ENCODE data around the gene AMMECR1. TPM values are rescaled to one million over a fixed set of nuclear protein-coding genes. Genes with fewer than 3 reads are reported as not detected.

Gene AMMECR1
- total and polyA plus RNA-seq, 7 experiments from 2014 or later: 4.4 to 16.7 (median 13.5) TPM

DNA sequence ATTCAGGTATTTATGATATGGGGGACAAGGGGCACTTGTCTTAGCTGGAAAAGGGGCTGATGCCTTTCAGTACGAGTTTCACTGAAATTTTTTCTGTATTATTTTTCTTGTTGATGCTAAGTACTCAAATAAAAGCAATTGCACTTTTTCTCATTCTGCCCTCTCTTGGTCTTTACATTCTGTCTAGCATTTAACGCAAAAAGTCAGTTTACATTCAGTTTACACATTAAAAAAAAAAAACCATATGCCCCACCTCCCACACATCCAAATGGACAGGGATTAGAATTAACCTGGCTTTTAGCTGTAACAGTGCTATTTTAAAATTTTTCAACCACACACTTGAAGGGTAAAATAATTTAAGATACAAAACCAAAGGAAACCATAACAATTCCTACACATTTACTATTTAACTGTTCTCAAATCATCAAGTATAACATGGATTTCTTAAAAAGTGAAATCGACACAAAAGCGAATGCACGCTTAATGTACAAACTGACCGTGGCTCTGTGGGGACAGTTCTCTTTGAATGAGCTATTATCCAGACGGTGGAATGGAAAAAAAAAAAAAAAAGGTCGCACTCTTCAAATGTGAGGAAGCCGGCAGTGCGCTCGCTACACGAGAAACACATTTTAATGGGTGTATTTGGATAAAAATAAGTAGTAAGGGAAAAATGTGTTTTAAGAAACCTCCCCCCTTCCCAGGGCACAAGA is 1.4 kb downstream of the AMMECR1 start:
- Histone ChIP-seq H3K4me3 (ENCODE audit: low read length) (peak overlapping the region; percentile 80), H3K27me3 (ENCODE audit: control insufficient read depth in 2 of 2, insufficient read depth in 2 of 2, low read length in 2 of 2) (no peaks in the 10 kb centered on the region), H3K36me3 (ENCODE audit: control insufficient read depth in 2 of 3, insufficient read depth in 3 of 3, low read length in 3 of 3) (peaks cover 0 to 12% (median 0%) of the 10 kb centered on the region in 3 experiments), H3K9me3 (ENCODE audit: control insufficient read depth in 2 of 3, low read length in 3 of 3) (no peaks in the 10 kb centered on the region), H3K4me1 (ENCODE audit: control insufficient read depth in 2 of 2, insufficient read depth in 2 of 2, low read length in 2 of 2) (peaks cover 0 to 8% of the 10 kb centered on the region in 2 donors), H3K27ac (ENCODE audit: low read depth, low read length) (peak overlapping the region; percentile 86)
- CTCF ChIA-PET: interaction anchor here (0.6 to 0.7 kb wide), 2 partner anchors 14 to 118 kb away, joined by 3 to 4 read pairs; no protein-coding TSS in a partner anchor
- DNase-seq: no peak
- Mint-ChIP-seq H3K4me3 (peak overlapping the region; percentile 88 to 95 (median 93)), H3K9me3 (no peaks in the 10 kb centered on the region), H3K36me3 (peaks cover 0 to 1% (median 0%) of the 10 kb centered on the region in 5 donors), H3K27ac (peak overlapping the region; percentile 73 to 94 (median 88)), H3K27me3 (peaks cover 0 to 6% (median 0%) of the 10 kb centered on the region in 5 donors), H3K4me1 (peaks cover 10 to 47% (median 33%) of the 10 kb centered on the region in 7 donors)
- intact Hi-C loops (cut with micrococcal nuclease): loop anchor here (2.0 to 10.0 kb wide), 6 partner anchors 49 to 1366 kb away; partner anchors contain the start of genes ALG13 (in 1 of the 2), NXT2 (in 1 of the 2) and TMEM164 (in 1 of the 2)
- ATAC-seq: no peak
- POLR2A ChIA-PET: interaction anchor here (0.6 to 3.7 kb wide), 9 partner anchors 12 to 100 kb away, joined by 3 to 29 read pairs (median 4); no protein-coding TSS in a partner anchor

DNA sequence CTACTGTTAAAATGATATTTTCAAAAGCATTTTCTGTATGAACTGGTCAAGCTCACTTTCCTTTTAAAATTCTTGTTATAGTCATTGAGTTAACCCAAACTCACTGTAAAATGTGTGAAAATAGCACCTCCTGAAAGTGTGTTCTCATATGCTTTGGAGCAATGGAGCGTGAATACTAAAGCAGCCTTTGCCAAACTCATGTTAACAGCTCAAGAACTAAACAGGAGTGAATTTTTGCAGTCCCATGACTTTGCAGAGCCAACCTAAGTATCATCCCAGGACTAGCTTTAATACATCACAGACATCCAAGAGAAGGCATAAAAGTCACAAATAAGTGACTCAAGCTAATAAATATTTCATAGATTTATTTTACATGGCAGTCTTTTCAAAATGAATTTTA is 2.3 kb downstream of the AMMECR1 start:
- ChIA-PET POLR2A (interaction anchor here (1.2 kb wide), 1 partner anchor 78 kb away, joined by 4 read pairs; no protein-coding TSS in a partner anchor), CTCF (no interaction called here)
- ATAC-seq (no peak), DNase-seq (no peak)
- Histone ChIP-seq H3K4me1 (ENCODE audit: control insufficient read depth in 2 of 2, insufficient read depth in 2 of 2, low read length in 2 of 2) (peaks cover 6 to 10% of the 10 kb centered on the region in 2 donors), H3K4me3 (ENCODE audit: low read length) (no peak overlapping the region), H3K36me3 (ENCODE audit: control insufficient read depth in 2 of 3, insufficient read depth in 3 of 3, low read length in 3 of 3) (peaks cover 0 to 12% (median 0%) of the 10 kb centered on the region in 3 experiments), H3K9me3 (ENCODE audit: control insufficient read depth in 2 of 3, low read length in 3 of 3) (no peaks in the 10 kb centered on the region), H3K27ac (ENCODE audit: low read depth, low read length) (no peak overlapping the region), H3K27me3 (ENCODE audit: control insufficient read depth in 2 of 2, insufficient read depth in 2 of 2, low read length in 2 of 2) (no peaks in the 10 kb centered on the region)
- peaks cover 17 to 56% (median 43%) of the 10 kb centered on the region in 7 donors for H3K4me1 Mint-ChIP-seq
- intact Hi-C loops (cut with micrococcal nuclease): loop anchor here (5.0 to 10.0 kb wide), 5 partner anchors 48 to 1367 kb away; partner anchors contain the start of genes ALG13 (in 1 of the 2), NXT2 (in 1 of the 2) and TMEM164 (in 1 of the 2)
- H3K9me3 Mint-ChIP-seq: no peaks in the 10 kb centered on the region
- H3K27me3 Mint-ChIP-seq: peaks cover 0 to 6% (median 0%) of the 10 kb centered on the region in 5 donors
- peak overlapping the region in 9 of 10 donors; percentile 28 to 94 (median 88) for H3K4me3 Mint-ChIP-seq
- peaks cover 0 to 1% (median 0%) of the 10 kb centered on the region in 5 donors for H3K36me3 Mint-ChIP-seq
- peak overlapping the region in 1 of 9 donors; percentile 91 for H3K27ac Mint-ChIP-seq

DNA sequence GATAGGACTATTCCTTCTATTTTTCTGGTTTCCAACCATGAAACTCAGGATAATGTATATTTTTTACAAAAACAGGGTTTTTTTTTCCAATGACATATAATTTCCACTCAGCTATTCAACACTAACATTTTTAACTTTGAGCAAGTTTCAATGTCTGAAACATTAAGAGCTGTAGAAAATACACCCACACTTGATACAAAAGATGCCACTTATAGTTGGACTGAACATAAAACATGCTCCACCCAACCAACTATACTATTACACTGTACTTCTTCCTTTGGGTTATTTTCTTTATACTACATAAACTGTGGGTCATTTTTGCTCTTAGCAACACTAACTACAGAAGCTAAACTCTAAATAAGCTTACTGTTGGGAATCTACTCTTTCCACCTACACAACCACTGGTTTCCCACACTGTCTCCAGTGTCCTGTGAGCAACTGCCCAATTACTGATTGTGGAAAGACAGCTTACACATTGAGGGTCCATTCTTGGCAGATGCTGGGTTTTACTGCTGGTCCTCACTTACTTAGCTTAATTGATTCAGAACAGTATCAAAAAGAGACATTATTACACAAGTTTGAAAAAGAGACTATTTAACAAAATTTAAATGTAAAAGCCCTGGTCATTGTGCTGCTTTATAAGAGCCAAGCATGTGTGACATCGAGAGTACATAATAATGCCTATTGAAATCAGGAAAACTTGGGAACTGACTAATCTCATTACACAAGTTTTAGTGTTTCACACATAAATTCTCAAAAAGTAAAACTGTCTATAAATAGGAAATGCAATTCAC is 6.3 kb downstream of the AMMECR1 start:
- H3K36me3 ChIP-seq (ENCODE audit: control insufficient read depth in 2 of 3, insufficient read depth in 3 of 3, low read length in 3 of 3): no peaks in the 10 kb centered on the region
- intact Hi-C loops (cut with micrococcal nuclease): loop anchor here in 1 of 2 donors (10.0 kb wide), 1 partner anchor 307 kb away; the partner anchor contains the start of gene TMEM164
- H3K9me3 ChIP-seq (ENCODE audit: control insufficient read depth in 2 of 3, low read length in 3 of 3): no peaks in the 10 kb centered on the region
- no peak overlapping the region for H3K4me3 ChIP-seq (ENCODE audit: low read length)
- DNase-seq (no peak), ATAC-seq (no peak)
- ChIA-PET POLR2A (interaction anchor here (1.2 kb wide), 1 partner anchor 42 kb away, joined by 4 read pairs; no protein-coding TSS in a partner anchor), CTCF (interaction anchor here (0.6 kb wide), 1 partner anchor 118 kb away, joined by 3 read pairs; no protein-coding TSS in a partner anchor)
- no peaks in the 10 kb centered on the region for H3K27me3 Mint-ChIP-seq
- H3K36me3 Mint-ChIP-seq: peaks cover 0 to 5% (median 0%) of the 10 kb centered on the region in 5 donors
- no peaks in the 10 kb centered on the region for H3K9me3 Mint-ChIP-seq
- peak overlapping the region in 4 of 10 donors; percentile 3 to 38 (median 16) for H3K4me3 Mint-ChIP-seq
- H3K27ac Mint-ChIP-seq: peak overlapping the region in 2 of 9 donors; percentile 46 to 56
- no peak overlapping the region for H3K27ac ChIP-seq (ENCODE audit: low read depth, low read length)
- H3K4me1 Mint-ChIP-seq: peaks cover 23 to 73% (median 66%) of the 10 kb centered on the region in 7 donors
- peaks cover 9 to 10% of the 10 kb centered on the region in 2 donors for H3K4me1 ChIP-seq (ENCODE audit: control insufficient read depth in 2 of 2, insufficient read depth in 2 of 2, low read length in 2 of 2)
- H3K27me3 ChIP-seq (ENCODE audit: control insufficient read depth in 2 of 2, insufficient read depth in 2 of 2, low read length in 2 of 2): no peaks in the 10 kb centered on the region

DNA sequence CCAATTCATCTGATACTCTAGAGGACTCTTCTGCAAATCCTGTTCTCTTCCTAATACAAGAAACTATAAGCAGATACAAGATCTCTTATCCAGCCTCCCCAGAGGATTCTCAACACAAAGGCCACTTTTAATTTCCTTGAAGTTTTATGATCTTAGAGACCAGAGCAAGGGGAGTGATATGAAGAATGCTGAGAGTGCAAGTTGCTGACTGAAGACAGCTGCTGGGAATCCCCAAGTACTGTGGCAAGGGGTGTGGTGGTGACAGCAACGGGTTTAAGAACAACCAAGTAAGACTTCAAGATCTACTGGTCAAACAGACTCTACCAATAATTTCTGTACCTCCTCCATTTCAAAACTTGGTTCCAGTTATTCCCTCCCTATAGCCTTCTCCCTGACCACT is 7.0 kb downstream of the AMMECR1 start:
- ATAC-seq (peak; percentile 84), DNase-seq (peak in 2 of 9 donors; percentile 13 to 23)
- POLR2A ChIA-PET: interaction anchor here (1.2 kb wide), 2 partner anchors 41 to 81 kb away, joined by 3 to 4 read pairs; no protein-coding TSS in a partner anchor
- Histone ChIP-seq H3K27ac (ENCODE audit: low read depth, low read length) (no peak overlapping the region), H3K36me3 (ENCODE audit: control insufficient read depth in 2 of 3, insufficient read depth in 3 of 3, low read length in 3 of 3) (no peaks in the 10 kb centered on the region), H3K9me3 (ENCODE audit: control insufficient read depth in 2 of 3, low read length in 3 of 3) (no peaks in the 10 kb centered on the region), H3K4me1 (ENCODE audit: control insufficient read depth in 2 of 2, insufficient read depth in 2 of 2, low read length in 2 of 2) (peaks cover 9 to 10% of the 10 kb centered on the region in 2 donors), H3K4me3 (ENCODE audit: low read length) (no peak overlapping the region), H3K27me3 (ENCODE audit: control insufficient read depth in 2 of 2, insufficient read depth in 2 of 2, low read length in 2 of 2) (no peaks in the 10 kb centered on the region)
- H3K27me3 Mint-ChIP-seq: no peaks in the 10 kb centered on the region
- H3K9me3 Mint-ChIP-seq: no peaks in the 10 kb centered on the region
- intact Hi-C loops (cut with micrococcal nuclease): loop anchor here in 1 of 2 donors (10.0 kb wide), 1 partner anchor 306 kb away; the partner anchor contains the start of gene TMEM164
- peak overlapping the region in 4 of 9 donors; percentile 17 to 69 (median 51) for H3K27ac Mint-ChIP-seq
- peaks cover 22 to 71% (median 66%) of the 10 kb centered on the region in 7 donors for H3K4me1 Mint-ChIP-seq
- peak overlapping the region in 5 of 10 donors; percentile 6 to 57 (median 38) for H3K4me3 Mint-ChIP-seq
- H3K36me3 Mint-ChIP-seq: peaks cover 0 to 5% (median 0%) of the 10 kb centered on the region in 5 donors
- CTCF ChIA-PET: no interaction called here

DNA sequence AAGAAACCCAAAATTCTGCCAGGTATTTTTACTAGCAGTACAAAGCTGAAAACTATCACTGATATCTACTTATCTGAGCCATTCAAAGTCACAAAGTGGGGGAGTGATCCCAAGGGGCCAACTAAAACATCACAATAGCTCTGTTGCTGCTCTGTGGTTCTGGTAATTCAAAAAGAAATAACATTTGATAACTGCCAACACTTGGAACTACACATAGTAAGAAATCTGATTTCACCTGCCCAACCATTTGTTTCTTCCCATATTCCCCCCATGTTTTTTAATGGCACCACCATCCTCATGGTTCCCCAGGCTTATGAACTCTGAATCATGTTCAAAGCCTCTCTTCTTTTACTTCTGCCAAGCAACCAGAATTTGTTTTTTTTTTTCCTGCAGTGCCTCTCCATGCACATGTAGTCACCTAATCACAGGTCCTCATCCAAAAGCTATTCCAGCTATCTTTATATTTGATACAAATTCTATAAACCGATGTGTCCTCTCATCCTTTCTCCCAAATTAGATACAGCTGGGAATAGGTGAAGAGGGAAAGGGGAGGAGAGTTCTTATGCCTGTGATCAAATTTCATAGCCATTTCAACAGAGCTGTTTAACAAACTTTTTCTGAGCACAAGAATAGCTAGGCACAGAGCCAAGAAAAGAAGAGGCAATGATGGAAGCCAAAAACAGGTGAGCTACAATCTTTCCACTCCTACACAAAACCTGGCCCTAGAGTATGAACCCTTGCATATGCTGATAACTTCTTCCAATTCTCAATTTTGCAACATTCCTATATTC is 7.7 kb downstream of the AMMECR1 start:
- H3K4me3 Mint-ChIP-seq: peak overlapping the region in 4 of 10 donors; percentile 11 to 53 (median 26)
- DNase-seq (no peak), ATAC-seq (no peak)
- H3K36me3 Mint-ChIP-seq: peaks cover 0 to 5% (median 0%) of the 10 kb centered on the region in 5 donors
- peak overlapping the region in 4 of 9 donors; percentile 17 to 69 (median 50) for H3K27ac Mint-ChIP-seq
- intact Hi-C loops (cut with micrococcal nuclease): loop anchor here in 1 of 2 donors (10.0 kb wide), 1 partner anchor 305 kb away; the partner anchor contains the start of gene TMEM164
- CTCF ChIA-PET: no interaction called here
- H3K4me1 Mint-ChIP-seq: peaks cover 20 to 73% (median 65%) of the 10 kb centered on the region in 7 donors
- no peaks in the 10 kb centered on the region for H3K27me3 ChIP-seq (ENCODE audit: control insufficient read depth in 2 of 2, insufficient read depth in 2 of 2, low read length in 2 of 2)
- no peaks in the 10 kb centered on the region for H3K36me3 ChIP-seq (ENCODE audit: control insufficient read depth in 2 of 3, insufficient read depth in 3 of 3, low read length in 3 of 3)
- H3K27ac ChIP-seq (ENCODE audit: low read depth, low read length): no peak overlapping the region
- no peak overlapping the region for H3K4me3 ChIP-seq (ENCODE audit: low read length)
- POLR2A ChIA-PET: interaction anchor here (1.2 kb wide), 2 partner anchors 41 to 80 kb away, joined by 3 to 4 read pairs; no protein-coding TSS in a partner anchor
- H3K4me1 ChIP-seq (ENCODE audit: control insufficient read depth in 2 of 2, insufficient read depth in 2 of 2, low read length in 2 of 2): peaks cover 4 to 9% of the 10 kb centered on the region in 2 donors
- H3K9me3 Mint-ChIP-seq: no peaks in the 10 kb centered on the region
- H3K9me3 ChIP-seq (ENCODE audit: control insufficient read depth in 2 of 3, low read length in 3 of 3): no peaks in the 10 kb centered on the region
- H3K27me3 Mint-ChIP-seq: no peaks in the 10 kb centered on the region
